HG03378 (cell line): ENCODE data around the gene PARD3B.

ENCODE experiments used
- ATAC-seq: cut with Tn5 transposase; IDR thresholded peaks from one replicate; pipeline ENCODE4 v1.9.1; 2021; ENCODE audit warnings: mild to moderate bottlenecking, moderate library complexity; ENCODE audit not compliant: unreplicated experiment

PARD3B gene

GRCh38 chr2:204808494-204808893, 263.2 kb downstream of the PARD3B start:
- ATAC-seq: no peak

- ATAC-seq: no peak
Measured at GRCh38 chr2:204824751-204825453, 279.6 kb downstream of the PARD3B start.

- no peak for ATAC-seq
Measured at GRCh38 chr2:204825681-204826080, 280.4 kb downstream of the PARD3B start.

GRCh38 chr2:204827701-204828590, 282.7 kb downstream of the PARD3B start:
- ATAC-seq: no peak

- ATAC-seq: no peak
Measured at GRCh38 chr2:204834716-204835384, 289.6 kb downstream of the PARD3B start.

- ATAC-seq: no peak
Measured at GRCh38 chr2:204835786-204836185, 290.5 kb downstream of the PARD3B start.

GRCh38 chr2:204840504-204840903, 295.2 kb downstream of the PARD3B start:
- ATAC-seq: no peak

- no peak for ATAC-seq
Measured at GRCh38 chr2:204842068-204842467, 296.8 kb downstream of the PARD3B start.

GRCh38 chr2:204842661-204843485, 297.6 kb downstream of the PARD3B start:
- ATAC-seq: no peak

GRCh38 chr2:204846471-204846870, 301.2 kb downstream of the PARD3B start:
- ATAC-seq: no peak

- no peak for ATAC-seq
Measured at GRCh38 chr2:204849892-204850291, 304.6 kb downstream of the PARD3B start.

- no peak for ATAC-seq
Measured at GRCh38 chr2:204850581-204850980, 305.3 kb downstream of the PARD3B start.

- no peak for ATAC-seq
Measured at GRCh38 chr2:204853905-204854304, 308.6 kb downstream of the PARD3B start.

- ATAC-seq: no peak
Measured at GRCh38 chr2:204860274-204860673, 315.0 kb downstream of the PARD3B start.

GRCh38 chr2:204862809-204863208, 317.5 kb downstream of the PARD3B start:
- ATAC-seq: no peak

- no peak for ATAC-seq
Measured at GRCh38 chr2:204863336-204863735, 318.1 kb downstream of the PARD3B start.

- ATAC-seq: no peak
Measured at GRCh38 chr2:204869132-204869823, 324.0 kb downstream of the PARD3B start.

- ATAC-seq: no peak
Measured at GRCh38 chr2:204870053-204870452, 324.8 kb downstream of the PARD3B start.

- no peak for ATAC-seq
Measured at GRCh38 chr2:204871231-204871953, 326.1 kb downstream of the PARD3B start.
